PC-9 (cell line): Measurements from ENCODE around the gene RUFY4. TPM values are rescaled to one million over a fixed set of nuclear protein-coding genes. Genes with fewer than 3 reads are reported as not detected.

ENCODE experiments used
- BruUV-seq: library from RNA; stranded (reverse); fragments of 400-500 nt; replicated peaks from 2 replicates; lab custom pipeline; 2021; lab: Mats Ljungman, UMichigan
- CTCF ChIA-PET: fragments of 300-600 bp; sonication (Branson Sonifier 250); formaldehyde crosslinking; loops from one replicate; lab custom pipeline; 2022; ENCODE audit warnings: antibody characterized with exemption; lab: Charles Lee
- POLR2A ChIA-PET: fragments of 300-600 bp; sonication (Branson Sonifier 250); formaldehyde crosslinking; loops from one replicate; lab custom pipeline; 2022; ENCODE audit warnings: antibody characterized with exemption; ENCODE audit not compliant: unreplicated experiment; lab: Charles Lee
- DNase-seq, 2 experiments: peaks; one replicate each; pipeline versions ENCODE4 v3.0.0 to v3.0.0-alpha.2; 2015 to 2022; ENCODE audit warnings: mixed read lengths in 1 of 2
- H2AFZ ChIP-seq: fragments of 200-600 bp; sonication (generic); 2 replicates; pipeline ENCODE4 v1.8.1; 2017; ENCODE audit warnings: antibody characterized with exemption
- H3F3A ChIP-seq: fragments of 200-600 bp; sonication (generic); 2 replicates; pipeline ENCODE4 v1.8.1; 2017; ENCODE audit warnings: antibody characterized with exemption, mild to moderate bottlenecking, low read depth; ENCODE audit not compliant: insufficient read depth
- H3K27ac ChIP-seq: fragments of 200-600 bp; sonication (generic); 2 replicates; pipeline ENCODE4 v1.6.1; 2016; ENCODE audit warnings: mixed run types
- H3K27me3 ChIP-seq: fragments of 200-600 bp; sonication (generic); 2 replicates; pipeline ENCODE4 v1.6.1; 2016; ENCODE audit warnings: low read depth, mixed run types; ENCODE audit not compliant: insufficient read depth
- H3K36me3 ChIP-seq: fragments of 200-600 bp; sonication (generic); 2 replicates; pipeline ENCODE4 v1.6.1; 2016; ENCODE audit warnings: low read depth, mixed run types
- H3K4me1 ChIP-seq: fragments of 200-600 bp; sonication (generic); replicated peaks from 2 replicates; pipeline ENCODE4 v1.6.1; 2016; ENCODE audit warnings: mixed run types; ENCODE audit not compliant: insufficient read depth
- H3K4me2 ChIP-seq: fragments of 200-600 bp; sonication (generic); 2 replicates; pipeline ENCODE4 v1.6.1; 2017; ENCODE audit warnings: mixed run types
- H3K4me3 ChIP-seq: fragments of 200-600 bp; sonication (generic); 2 replicates; pipeline ENCODE4 v1.6.1; 2016; ENCODE audit warnings: mixed run types
- H3K79me2 ChIP-seq: fragments of 200-600 bp; sonication (generic); 2 replicates; pipeline ENCODE4 v1.6.1; 2017; ENCODE audit warnings: low read depth, mixed run types
- H3K9me2 ChIP-seq: fragments of 200-600 bp; sonication (generic); 2 replicates; pipeline ENCODE4 v1.8.1; 2017; ENCODE audit warnings: mild to moderate bottlenecking; ENCODE audit not compliant: insufficient read depth
- H3K9me3 ChIP-seq: fragments of 200-600 bp; sonication (generic); 2 replicates; pipeline ENCODE4 v1.8.1; 2016; ENCODE audit warnings: low read depth; ENCODE audit not compliant: insufficient read depth
- H4K20me1 ChIP-seq: fragments of 200-600 bp; sonication (generic); 2 replicates; pipeline ENCODE4 v1.8.1; 2017; ENCODE audit not compliant: insufficient read depth
- CTCF ChIP-seq: fragments of 200-600 bp; sonication (generic); conservative IDR thresholded peaks from 2 replicates; pipeline ENCODE4 v1.6.1; 2017; ENCODE audit warnings: mixed run types, antibody characterized with exemption, mild to moderate bottlenecking, moderate library complexity
- EZH2 ChIP-seq: fragments of 200-600 bp; sonication (generic); IDR thresholded peaks from 2 replicates; pipeline ENCODE4 v1.8.0; 2017; ENCODE audit warnings: antibody characterized with exemption, low read depth
- intact Hi-C: fragments of 100-400 bp; cut with micrococcal nuclease; formaldehyde crosslinking; loops from one replicate; pipeline ENCODE4 v1.10.0; 2022; ENCODE audit not compliant: unreplicated experiment
- total RNA-seq: library from RNA; stranded (reverse); gene quantifications from 2 replicates; pipeline ENCODE4 v1.2.3, GENCODE V29; 2021

The RUFY4 gene
- total RNA-seq, 1 experiment from 2014 or later: not detected

GRCh38 chr2:218063486-218063885 lies 5.6 kb upstream of the RUFY4 start:
- no peak overlapping the region for H2AFZ ChIP-seq
- no peak overlapping the region for H3K4me3 ChIP-seq
- H3K9me3 ChIP-seq: no peaks in the 10 kb centered on the region
- no peaks in the 10 kb centered on the region for H3K4me1 ChIP-seq
- BruUV-seq: no TSS peak
- peaks cover 27% of the 10 kb centered on the region for H3K27me3 ChIP-seq
- H3K4me2 ChIP-seq: no peak overlapping the region
- no peaks in the 10 kb centered on the region for H3F3A ChIP-seq
- POLR2A ChIA-PET: no interaction called here
- no peaks in the 10 kb centered on the region for H4K20me1 ChIP-seq
- H3K9me2 ChIP-seq: no peaks in the 10 kb centered on the region
- TF ChIP-seq EZH2: no peak
- TF ChIP-seq CTCF: no peak
- no peaks in the 10 kb centered on the region for H3K79me2 ChIP-seq
- CTCF ChIA-PET: interaction anchor here (0.6 kb wide), 1 partner anchor 299 kb away, joined by 6 read pairs; no protein-coding TSS in a partner anchor
- intact Hi-C loops: no loop called here
- no peak overlapping the region for H3K27ac ChIP-seq
- no peak for DNase-seq
- no peaks in the 10 kb centered on the region for H3K36me3 ChIP-seq

GRCh38 chr2:218063896-218064295 lies 5.2 kb upstream of the RUFY4 start:
- no peaks in the 10 kb centered on the region for H3K9me2 ChIP-seq
- POLR2A ChIA-PET: no interaction called here
- H3K36me3 ChIP-seq: no peaks in the 10 kb centered on the region
- H2AFZ ChIP-seq: no peak overlapping the region
- no peaks in the 10 kb centered on the region for H3K9me3 ChIP-seq
- no peaks in the 10 kb centered on the region for H3K79me2 ChIP-seq
- no peaks in the 10 kb centered on the region for H4K20me1 ChIP-seq
- no peaks in the 10 kb centered on the region for H3F3A ChIP-seq
- TF ChIP-seq EZH2 (no peak), CTCF (no peak)
- intact Hi-C loops: no loop called here
- H3K27me3 ChIP-seq: peaks cover 26% of the 10 kb centered on the region
- no TSS peak for BruUV-seq
- no peak overlapping the region for H3K4me3 ChIP-seq
- no peak for DNase-seq
- H3K4me2 ChIP-seq: no peak overlapping the region
- H3K4me1 ChIP-seq: no peaks in the 10 kb centered on the region
- CTCF ChIA-PET: interaction anchor here (0.6 kb wide), 1 partner anchor 298 kb away, joined by 6 read pairs; no protein-coding TSS in a partner anchor
- H3K27ac ChIP-seq: no peak overlapping the region

- TF ChIP-seq CTCF (no peak), EZH2 (no peak)
- BruUV-seq: no TSS peak
Measured at GRCh38 chr2:218065239-218066006, 3.6 kb upstream of the RUFY4 start.

More at GRCh38 chr2:218065239-218066006, 3.6 kb upstream of the RUFY4 start:
- intact Hi-C loops: loop anchor here (5.0 kb wide), 1 partner anchor 33 kb away; no protein-coding TSS in a partner anchor
- no peaks in the 10 kb centered on the region for H3K9me2 ChIP-seq
- no peak overlapping the region for H3K4me2 ChIP-seq
- no peaks in the 10 kb centered on the region for H3F3A ChIP-seq
- DNase-seq: no peak
- H3K4me1 ChIP-seq: no peaks in the 10 kb centered on the region
- no peak overlapping the region for H3K27ac ChIP-seq
- H3K36me3 ChIP-seq: no peaks in the 10 kb centered on the region
- no peak overlapping the region for H2AFZ ChIP-seq
- H4K20me1 ChIP-seq: no peaks in the 10 kb centered on the region
- CTCF ChIA-PET: no interaction called here
- H3K79me2 ChIP-seq: no peaks in the 10 kb centered on the region
- POLR2A ChIA-PET: no interaction called here
- no peaks in the 10 kb centered on the region for H3K9me3 ChIP-seq
- H3K27me3 ChIP-seq: peaks cover 26% of the 10 kb centered on the region
- H3K4me3 ChIP-seq: no peak overlapping the region
